Large intestine (tissue), 3 donors: ENCODE data around the gene GRIN2D. TPM values are rescaled to one million over a fixed set of nuclear protein-coding genes. Genes with fewer than 3 reads are reported as not detected.
A peak's percentile ranks its signal among the peaks of the same experiment; 100 is the strongest.

ENCODE experiments used
- DNase-seq, 2 donors: peaks; one replicate each; pipeline versions ENCODE4 v3.0.0 to v3.0.0-alpha.2; 2013
- H3K27ac ChIP-seq: one replicate; pipeline ENCODE4 v1.5.1; 2013; ENCODE audit warnings: low read length
- H3K27me3 ChIP-seq: 2 replicates; pipeline ENCODE4 v1.6.1; 2013; ENCODE audit warnings: low read length; ENCODE audit not compliant: control insufficient read depth, insufficient read depth
- H3K36me3 ChIP-seq: 2 replicates; pipeline ENCODE4 v1.6.1; 2013; ENCODE audit warnings: low read length; ENCODE audit not compliant: control insufficient read depth, insufficient read depth
- H3K4me1 ChIP-seq: one replicate; pipeline ENCODE4 v1.6.1; 2013; ENCODE audit warnings: low read length; ENCODE audit not compliant: control insufficient read depth, insufficient read depth
- H3K4me3 ChIP-seq: one replicate; pipeline ENCODE4 v1.5.1; 2013; ENCODE audit warnings: low read length
- H3K9me3 ChIP-seq: one replicate; pipeline ENCODE4 v1.6.1; 2013; ENCODE audit warnings: mild to moderate bottlenecking, low read depth, low read length, moderate library complexity; ENCODE audit not compliant: control insufficient read depth
- WGBS: methylation state at CpG from one replicate; pipeline ENCODE4 v1.1.5; 2013; ENCODE audit warnings: low lambda C conversion rate; ENCODE audit not compliant: insufficient coverage; 5-methylcytosine and 5-hydroxymethylcytosine counted together
- polyA plus RNA-seq: library from polyadenylated mRNA; unstranded; fragments of 120-200 nt; gene quantifications from one replicate; pipeline ENCODE4 v1.2.1, GENCODE V29; 2013

The GRIN2D gene
- polyA plus RNA-seq, 1 donor, result 0.48 TPM

DNA sequence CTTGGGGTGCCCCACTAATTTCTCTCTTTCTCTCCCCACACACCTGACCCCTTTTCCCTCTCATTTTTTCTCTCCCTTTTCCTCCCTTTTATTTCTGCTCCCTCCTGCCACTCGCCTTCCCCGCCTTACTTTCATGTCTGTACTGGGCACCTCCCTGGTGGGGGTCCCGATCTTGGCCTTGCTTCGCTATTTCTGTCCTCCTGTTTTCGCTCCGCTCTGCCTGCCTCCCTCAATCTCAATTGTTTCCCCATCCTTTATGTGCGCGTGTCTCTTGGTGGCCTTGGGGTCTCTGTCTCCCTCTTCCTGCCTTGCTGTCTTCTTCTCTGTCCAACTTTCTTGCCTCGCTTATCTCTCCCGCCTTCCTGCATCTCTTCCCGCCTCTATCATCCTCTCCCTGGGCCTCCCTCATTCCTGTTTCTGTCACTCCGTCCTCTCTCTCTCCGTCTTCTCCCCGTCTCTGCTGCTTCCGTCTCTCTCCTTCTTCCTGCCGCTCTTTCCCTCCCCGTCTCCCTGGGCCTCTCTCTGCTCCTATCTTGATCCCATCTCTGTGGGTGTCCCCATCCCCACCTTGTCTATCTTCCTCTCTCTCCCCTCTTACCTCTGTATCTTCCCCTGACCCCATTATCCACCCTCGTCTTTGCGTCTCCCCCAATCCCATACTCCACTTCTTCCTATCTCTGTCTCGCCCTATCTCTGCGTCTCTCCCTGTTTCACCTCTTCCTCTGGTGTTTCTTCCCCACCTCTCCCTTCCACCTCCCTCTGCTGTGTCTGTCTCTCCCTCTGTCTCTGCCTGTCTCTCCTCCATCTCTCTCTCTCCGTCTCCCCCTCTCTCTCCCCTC lies 4.0 kb downstream of the GRIN2D start:
- WGBS, result 45% methylated on average over 17 of the region's 22 CpGs
- Histone ChIP-seq H3K9me3 (peaks cover 16% of the 10 kb centered on the region), H3K4me3 (peak overlapping the region; percentile 22), H3K27ac (no peak overlapping the region), H3K36me3 (no peaks in the 10 kb centered on the region), H3K27me3 (peaks cover 57% of the 10 kb centered on the region), H3K4me1 (peaks cover 27% of the 10 kb centered on the region)
- DNase-seq, result no peak

DNA sequence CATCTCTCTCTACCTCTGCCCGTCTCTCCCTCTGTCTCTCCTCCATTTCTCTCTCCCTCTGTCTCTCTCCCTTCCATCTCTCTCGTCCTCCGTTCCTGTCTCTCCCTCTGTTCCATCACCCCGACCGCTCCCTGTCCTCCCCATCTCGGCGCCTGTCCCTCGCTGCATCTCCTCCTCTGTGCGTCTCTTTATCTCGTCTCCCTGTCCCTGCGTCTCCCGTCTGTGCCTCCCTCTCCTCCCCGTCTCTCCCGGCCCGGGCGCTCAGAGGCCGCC lies 4.6 kb downstream of the GRIN2D start:
- H3K4me3 ChIP-seq, result peak overlapping the region; percentile 22
- 12% methylated on average over 7 of the region's 17 CpGs for WGBS
- peaks cover 51% of the 10 kb centered on the region for H3K27me3 ChIP-seq

DNA sequence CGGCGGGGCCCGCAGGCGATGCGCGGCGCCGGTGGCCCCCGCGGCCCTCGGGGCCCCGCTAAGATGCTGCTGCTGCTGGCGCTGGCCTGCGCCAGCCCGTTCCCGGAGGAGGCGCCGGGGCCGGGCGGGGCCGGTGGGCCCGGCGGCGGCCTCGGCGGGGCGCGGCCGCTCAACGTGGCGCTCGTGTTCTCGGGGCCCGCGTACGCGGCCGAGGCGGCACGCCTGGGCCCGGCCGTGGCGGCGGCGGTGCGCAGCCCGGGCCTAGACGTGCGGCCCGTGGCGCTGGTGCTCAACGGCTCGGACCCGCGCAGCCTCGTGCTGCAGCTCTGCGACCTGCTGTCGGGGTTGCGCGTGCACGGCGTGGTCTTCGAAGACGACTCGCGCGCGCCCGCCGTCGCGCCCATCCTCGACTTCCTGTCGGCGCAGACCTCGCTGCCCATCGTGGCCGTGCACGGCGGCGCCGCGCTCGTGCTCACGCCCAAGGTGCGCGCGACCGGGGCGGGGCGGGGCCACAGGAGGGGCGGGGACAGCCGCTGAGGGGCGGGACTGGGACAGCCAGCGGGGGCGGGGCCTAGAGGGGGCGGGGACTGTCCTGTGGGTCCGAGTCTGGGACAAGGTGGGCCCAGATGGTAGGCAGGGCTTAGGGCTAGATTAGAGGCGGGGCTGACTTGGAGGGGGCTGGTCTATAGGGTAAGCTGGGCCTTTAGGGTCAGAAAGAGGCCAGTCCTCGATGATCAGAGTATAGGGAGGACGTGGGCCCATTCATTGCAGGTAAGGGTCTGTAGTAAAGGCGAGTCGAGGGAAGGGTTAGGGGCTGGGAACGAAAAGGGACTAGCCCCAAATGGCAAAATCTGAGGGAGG lies 5.1 kb downstream of the GRIN2D start:
- H3K4me3 ChIP-seq, result peak overlapping the region; percentile 22
- DNase-seq, result peak; percentile 77 to 82
- H3K27me3 ChIP-seq, result peaks cover 45% of the 10 kb centered on the region
- H3K9me3 ChIP-seq, result peaks cover 16% of the 10 kb centered on the region
- no peak overlapping the region for H3K27ac ChIP-seq
- WGBS, result no CpG with 5 or more reads among the region's 104 CpGs
- H3K4me1 ChIP-seq, result peaks cover 24% of the 10 kb centered on the region
- no peaks in the 10 kb centered on the region for H3K36me3 ChIP-seq

More for the DNA sequence above, 4.6 kb downstream of the GRIN2D start:
- H3K4me1 ChIP-seq, result peaks cover 27% of the 10 kb centered on the region
- no peak for DNase-seq
- no peaks in the 10 kb centered on the region for H3K36me3 ChIP-seq
- peaks cover 16% of the 10 kb centered on the region for H3K9me3 ChIP-seq
- no peak overlapping the region for H3K27ac ChIP-seq

DNA sequence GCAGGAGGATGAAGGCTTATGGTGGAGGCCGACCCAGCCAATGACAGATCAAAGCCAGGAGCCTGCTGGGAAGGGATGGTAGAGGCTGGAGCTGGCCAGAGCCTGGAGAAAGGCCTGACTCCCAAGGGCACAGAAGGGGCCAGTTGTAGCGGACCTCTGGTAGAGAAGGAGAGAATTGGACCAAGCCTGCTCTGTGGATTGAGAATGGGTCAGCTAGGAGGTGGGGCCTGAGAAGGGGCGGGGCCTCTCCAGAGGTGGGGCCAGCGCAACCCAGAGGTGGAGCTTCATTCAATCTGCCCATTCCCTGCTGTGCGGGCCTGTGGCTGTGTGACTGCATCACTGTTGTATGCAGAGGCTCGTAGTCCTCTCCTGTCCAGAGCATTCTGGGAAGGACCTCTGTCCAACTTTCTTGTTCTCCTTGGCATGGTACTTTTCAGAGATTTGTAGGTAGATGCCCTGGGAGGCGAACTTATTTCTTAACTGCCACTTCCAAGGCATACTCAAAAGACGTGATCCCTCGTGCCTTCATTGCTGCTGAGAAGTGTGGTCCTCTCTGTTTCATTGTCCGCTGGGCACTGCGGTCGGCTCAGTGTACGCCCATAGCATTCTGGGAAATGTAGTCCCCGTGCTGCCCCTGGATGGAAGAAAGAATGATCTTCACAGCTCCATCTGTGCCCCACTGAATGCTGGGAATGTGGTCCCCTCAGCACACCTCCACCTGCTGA lies 6.7 kb downstream of the GRIN2D start:
- peaks cover 30% of the 10 kb centered on the region for H3K27me3 ChIP-seq
- WGBS, result no CpG with 5 or more reads among the region's 14 CpGs
- DNase-seq, result peak in 1 of 2 donors; percentile 43
- H3K4me1 ChIP-seq, result peaks cover 14% of the 10 kb centered on the region
- H3K9me3 ChIP-seq, result peaks cover 8% of the 10 kb centered on the region
- H3K27ac ChIP-seq, result no peak overlapping the region
- no peaks in the 10 kb centered on the region for H3K36me3 ChIP-seq
- no peak overlapping the region for H3K4me3 ChIP-seq

DNA sequence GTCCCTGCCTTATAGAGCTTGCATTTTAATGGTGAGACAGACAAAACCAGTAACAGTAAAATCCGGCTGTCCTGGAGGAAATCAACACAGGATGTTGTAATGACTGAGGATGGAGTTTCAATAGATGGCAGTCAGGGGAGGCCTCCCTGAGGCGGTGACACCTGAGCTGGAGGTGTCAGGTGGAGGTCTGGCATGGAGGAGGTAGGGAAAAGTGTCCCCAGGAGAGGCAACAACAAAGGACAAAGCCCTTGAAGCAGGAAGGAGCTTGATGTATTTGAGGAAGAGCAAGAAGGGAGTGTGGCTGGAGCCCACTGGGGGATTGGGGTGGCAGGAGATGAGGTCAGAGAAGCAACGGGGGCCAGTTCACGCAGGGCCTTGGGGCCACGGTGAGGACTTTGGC lies 7.8 kb downstream of the GRIN2D start:
- no CpG with 5 or more reads among the region's 5 CpGs for WGBS
- Histone ChIP-seq H3K36me3 (no peaks in the 10 kb centered on the region), H3K27me3 (peaks cover 24% of the 10 kb centered on the region), H3K4me1 (peaks cover 9% of the 10 kb centered on the region), H3K27ac (no peak overlapping the region), H3K4me3 (no peak overlapping the region), H3K9me3 (peaks cover 8% of the 10 kb centered on the region)
- DNase-seq, result no peak

DNA sequence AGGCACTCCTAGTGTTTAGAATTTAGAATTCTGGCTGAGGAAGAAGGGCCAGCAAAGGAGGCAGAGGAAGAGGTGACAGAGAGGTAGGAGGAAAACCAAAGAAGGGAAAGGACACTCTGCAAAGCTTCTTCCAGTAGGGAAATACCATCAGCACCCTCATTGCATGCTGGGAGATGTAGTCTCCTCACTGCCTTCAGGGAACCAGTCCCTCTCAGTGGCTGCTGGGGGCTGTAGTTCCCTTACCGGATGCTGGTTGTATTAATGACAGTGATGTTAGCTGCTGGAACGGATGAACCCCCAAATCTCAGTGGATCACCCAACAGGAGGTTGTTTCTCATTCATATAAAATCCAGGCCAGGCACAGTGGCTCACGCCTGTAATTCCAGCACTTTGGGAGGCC lies 10.1 kb downstream of the GRIN2D start:
- Histone ChIP-seq H3K27ac (no peak overlapping the region), H3K9me3 (peaks cover 8% of the 10 kb centered on the region), H3K36me3 (no peaks in the 10 kb centered on the region), H3K4me3 (no peak overlapping the region), H3K27me3 (peaks cover 5% of the 10 kb centered on the region), H3K4me1 (no peaks in the 10 kb centered on the region)
- DNase-seq, result peak; percentile 64 to 68
- no CpG with 5 or more reads among the region's 3 CpGs for WGBS

DNA sequence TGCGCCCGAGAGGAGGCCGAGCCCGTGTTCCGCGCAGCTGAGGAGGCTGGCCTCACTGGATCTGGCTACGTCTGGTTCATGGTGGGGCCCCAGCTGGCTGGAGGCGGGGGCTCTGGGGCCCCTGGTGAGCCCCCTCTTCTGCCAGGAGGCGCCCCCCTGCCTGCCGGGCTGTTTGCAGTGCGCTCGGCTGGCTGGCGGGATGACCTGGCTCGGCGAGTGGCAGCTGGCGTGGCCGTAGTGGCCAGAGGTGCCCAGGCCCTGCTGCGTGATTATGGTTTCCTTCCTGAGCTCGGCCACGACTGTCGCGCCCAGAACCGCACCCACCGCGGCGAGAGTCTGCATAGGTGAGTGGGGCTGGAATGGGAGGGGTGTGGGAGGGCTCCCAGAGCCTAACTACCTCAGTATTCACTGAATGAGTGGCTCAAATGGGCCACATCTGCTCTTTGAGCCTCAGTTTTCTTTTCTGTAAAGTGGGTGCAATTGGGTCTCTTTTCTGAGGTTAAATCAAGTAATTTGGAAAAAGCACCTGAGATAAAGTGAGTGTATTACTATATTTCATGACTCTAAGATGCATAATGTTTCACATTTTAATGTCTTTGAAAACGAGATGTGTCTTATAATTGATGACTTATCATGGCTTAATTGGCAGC lies 11.7 kb downstream of the GRIN2D start:
- no peak for DNase-seq
- WGBS, result no CpG with 5 or more reads among the region's 27 CpGs

DNA sequence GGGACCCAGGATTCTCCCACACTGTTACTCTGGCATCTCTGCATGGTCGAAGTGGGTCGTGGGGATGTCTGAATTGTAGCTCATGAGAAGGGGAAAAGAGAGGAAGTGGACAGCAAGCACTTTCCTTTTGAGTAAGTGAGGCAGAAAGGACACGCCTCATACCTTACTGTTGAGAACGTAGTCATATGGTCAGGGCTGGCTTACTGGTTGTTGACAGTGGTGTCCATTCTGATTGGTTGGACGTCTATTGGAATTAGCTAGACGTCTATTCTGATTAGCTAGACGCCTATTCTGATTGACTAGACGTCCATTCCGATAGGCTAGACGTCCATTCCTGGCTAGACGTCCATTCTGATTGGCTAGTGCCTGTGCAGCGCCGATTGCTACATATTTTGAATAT lies 12.4 kb downstream of the GRIN2D start:
- Histone ChIP-seq H3K9me3 (no peaks in the 10 kb centered on the region), H3K27me3 (peaks cover 5% of the 10 kb centered on the region), H3K36me3 (no peaks in the 10 kb centered on the region), H3K27ac (no peak overlapping the region), H3K4me3 (no peak overlapping the region), H3K4me1 (no peaks in the 10 kb centered on the region)
- no peak for DNase-seq
- WGBS, result no CpG with 5 or more reads among the region's 13 CpGs

More for the DNA sequence above, 11.7 kb downstream of the GRIN2D start:
- Histone ChIP-seq H3K4me3 (no peak overlapping the region), H3K9me3 (no peaks in the 10 kb centered on the region), H3K27me3 (peaks cover 5% of the 10 kb centered on the region), H3K36me3 (no peaks in the 10 kb centered on the region), H3K27ac (no peak overlapping the region), H3K4me1 (no peaks in the 10 kb centered on the region)

DNA sequence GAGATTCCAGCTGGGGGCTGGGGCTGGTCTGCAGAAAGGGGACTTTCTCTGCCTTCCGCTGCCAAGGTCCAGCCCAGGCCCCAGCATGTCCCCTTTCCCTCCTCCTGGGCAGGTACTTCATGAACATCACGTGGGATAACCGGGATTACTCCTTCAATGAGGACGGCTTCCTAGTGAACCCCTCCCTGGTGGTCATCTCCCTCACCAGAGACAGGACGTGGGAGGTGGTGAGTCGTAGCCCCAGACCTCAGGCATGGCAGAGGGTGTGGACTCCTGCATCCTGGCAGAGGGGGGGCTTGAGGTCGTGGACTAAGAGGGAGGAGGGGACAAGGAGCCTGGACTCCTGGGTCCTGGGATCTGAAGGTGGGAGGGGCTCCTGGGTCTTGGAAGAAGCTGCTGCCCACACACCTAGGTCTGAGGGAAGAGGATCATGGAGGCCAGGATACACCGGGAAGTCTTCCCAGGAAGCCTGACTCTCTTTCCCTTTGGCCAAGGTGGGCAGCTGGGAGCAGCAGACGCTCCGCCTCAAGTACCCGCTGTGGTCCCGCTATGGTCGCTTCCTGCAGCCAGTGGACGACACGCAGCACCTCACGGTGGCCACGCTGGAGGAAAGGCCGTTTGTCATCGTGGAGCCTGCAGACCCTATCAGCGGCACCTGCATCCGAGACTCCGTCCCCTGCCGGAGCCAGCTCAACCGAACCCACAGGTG lies 20.6 kb downstream of the GRIN2D start:
- WGBS, result no CpG with 5 or more reads among the region's 24 CpGs
- no peak for DNase-seq
- Histone ChIP-seq H3K36me3 (no peaks in the 10 kb centered on the region), H3K27ac (no peak overlapping the region), H3K4me3 (peak overlapping the region; percentile 27), H3K27me3 (peaks cover 29% of the 10 kb centered on the region), H3K9me3 (no peaks in the 10 kb centered on the region), H3K4me1 (peaks cover 19% of the 10 kb centered on the region)
